WI38 (cell line): ENCODE measurements around the gene ZBTB9.

Experiments
- H3K4me3 ChIP-seq: 2 replicates; pipeline ENCODE4 v1.5.1; 2011; ENCODE audit warnings: low read depth, mild to moderate bottlenecking, control low read depth, low read length
- CTCF ChIP-seq: IDR thresholded peaks from 2 replicates; pipeline ENCODE4 v1.5.1; 2012; ENCODE audit warnings: low read depth, mild to moderate bottlenecking, control low read depth, low read length

Gene ZBTB9

DNA sequence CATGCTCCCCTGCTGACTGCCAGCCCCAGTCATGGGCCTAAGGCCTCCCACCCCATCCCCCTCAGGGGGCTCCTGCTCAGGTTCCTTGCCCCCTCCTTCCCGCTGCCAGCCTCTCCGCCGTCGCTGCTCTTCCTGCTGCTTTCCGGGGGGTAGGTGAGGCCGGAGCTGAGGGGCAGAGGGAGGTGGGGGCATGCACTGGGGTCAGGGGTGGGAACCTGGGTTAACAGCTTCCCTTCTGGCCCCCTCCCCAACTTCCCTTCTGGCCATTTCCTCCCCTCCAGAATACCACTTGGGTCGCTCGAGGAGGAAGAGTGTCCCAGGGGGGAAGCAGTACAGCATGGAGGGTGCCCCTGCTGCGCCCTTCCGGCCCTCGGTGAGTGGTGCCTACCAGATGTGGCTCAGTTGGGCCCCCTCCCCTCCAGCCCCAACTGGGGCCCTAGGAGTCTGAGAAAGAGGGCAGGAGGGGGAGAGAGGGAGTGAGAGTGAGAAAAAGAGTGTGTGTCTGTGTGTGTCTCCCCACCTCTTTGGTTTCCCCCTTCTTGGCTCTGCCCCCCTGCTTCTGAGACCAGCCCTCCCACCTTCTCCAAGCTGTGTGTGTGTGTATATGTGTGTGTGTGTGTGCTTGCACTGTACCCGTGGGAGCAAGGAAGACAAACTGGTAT, 22.4 kb upstream of the ZBTB9 start:
- no peak for TF ChIP-seq CTCF
- H3K4me3 ChIP-seq = no peak overlapping the region

- no peak for TF ChIP-seq CTCF
- no peak overlapping the region for H3K4me3 ChIP-seq
Observed at GRCh38 chr6:33432546-33432945, 21.8 kb upstream of the ZBTB9 start.

DNA sequence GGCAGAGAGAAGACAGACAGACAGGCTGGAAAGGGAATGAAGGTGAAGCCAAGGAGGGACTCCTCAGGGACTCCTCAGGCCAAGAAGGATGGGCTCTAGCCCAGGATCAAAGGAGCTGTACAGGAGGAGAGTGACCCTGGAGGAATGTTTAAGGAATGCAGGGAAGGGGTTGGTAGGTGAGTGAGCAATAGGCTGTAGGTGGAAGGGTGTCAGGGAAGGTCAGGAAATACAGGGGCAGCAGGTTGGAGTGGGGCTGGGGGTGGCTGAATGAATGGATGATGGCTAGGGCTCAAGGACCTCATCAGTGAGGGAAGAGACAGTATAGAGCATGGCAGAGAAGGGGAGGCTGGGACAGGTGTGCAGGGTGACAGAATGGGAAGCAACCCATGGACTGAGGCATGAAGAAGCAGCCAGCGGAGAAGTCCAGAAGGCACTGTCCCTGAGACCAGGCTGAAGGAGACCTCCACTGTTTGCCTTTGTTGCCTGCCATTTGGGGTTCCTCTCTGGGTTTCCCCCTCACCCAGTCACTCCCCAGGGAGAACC, 21.3 kb upstream of the ZBTB9 start:
- TF ChIP-seq CTCF = no peak
- H3K4me3 ChIP-seq = no peak overlapping the region

GRCh38 chr6:33433544-33434191, 20.7 kb upstream of the ZBTB9 start:
- no peak for TF ChIP-seq CTCF
- H3K4me3 ChIP-seq = no peak overlapping the region

- H3K4me3 ChIP-seq = no peak overlapping the region
- TF ChIP-seq CTCF = no peak
Observed at GRCh38 chr6:33434961-33435360, 19.4 kb upstream of the ZBTB9 start.

GRCh38 chr6:33437666-33438065, 16.7 kb upstream of the ZBTB9 start:
- H3K4me3 ChIP-seq = no peak overlapping the region
- TF ChIP-seq CTCF = no peak

- no peak overlapping the region for H3K4me3 ChIP-seq
- TF ChIP-seq CTCF = no peak
Observed at GRCh38 chr6:33438978-33439594, 15.3 kb upstream of the ZBTB9 start.
